ENCODE measurements around the gene PRKCZ.

The PRKCZ gene

GRCh38 chr1:2206813-2207487 lies 156.7 kb downstream of the PRKCZ start:
- no peak for TF ChIP-seq CTCF (IDR thresholded peaks at IDR 0.05; ENCODE audit: low read depth, low read length, missing control alignments)
- no peak for DNase-seq (ENCODE audit: extremely low read depth, low read depth)
- peak overlapping the region; percentile 19 for H3K4me3 ChIP-seq (replicated peaks; ENCODE audit: low read depth, low read length)

- DNase-seq (ENCODE audit: extremely low read depth, low read depth): no peak
- H3K4me3 ChIP-seq (replicated peaks; ENCODE audit: low read depth, low read length): peak overlapping the region; percentile 24
- no peak for TF ChIP-seq CTCF (IDR thresholded peaks at IDR 0.05; ENCODE audit: low read depth, low read length, missing control alignments)
These were observed 158.4 kb downstream of the PRKCZ start for GRCh38 chr1:2208309-2209239.

- no peak for DNase-seq (ENCODE audit: extremely low read depth, low read depth)
- H3K4me3 ChIP-seq (replicated peaks; ENCODE audit: low read depth, low read length): no peak overlapping the region
- no peak for TF ChIP-seq CTCF (IDR thresholded peaks at IDR 0.05; ENCODE audit: low read depth, low read length, missing control alignments)
These were observed 159.3 kb downstream of the PRKCZ start for GRCh38 chr1:2209400-2210083.

GRCh38 chr1:2210084-2210653 lies 160.0 kb downstream of the PRKCZ start:
- no peak overlapping the region for H3K4me3 ChIP-seq (replicated peaks; ENCODE audit: low read depth, low read length)
- TF ChIP-seq CTCF (IDR thresholded peaks at IDR 0.05; ENCODE audit: low read depth, low read length, missing control alignments): no peak
- DNase-seq (ENCODE audit: extremely low read depth, low read depth): no peak

- no peak for DNase-seq (ENCODE audit: extremely low read depth, low read depth)
- no peak overlapping the region for H3K4me3 ChIP-seq (replicated peaks; ENCODE audit: low read depth, low read length)
- no peak for TF ChIP-seq CTCF (IDR thresholded peaks at IDR 0.05; ENCODE audit: low read depth, low read length, missing control alignments)
These were observed 160.6 kb downstream of the PRKCZ start for GRCh38 chr1:2210786-2211185.

GRCh38 chr1:2212274-2212531 lies 162.0 kb downstream of the PRKCZ start:
- H3K4me3 ChIP-seq (replicated peaks; ENCODE audit: low read depth, low read length): peak overlapping the region; percentile 30; the same call in 1 of the 2 replicates
- no peak for TF ChIP-seq CTCF (IDR thresholded peaks at IDR 0.05; ENCODE audit: low read depth, low read length, missing control alignments)
- no peak for DNase-seq (ENCODE audit: extremely low read depth, low read depth)
